Activated CD8-positive, alpha-beta memory T cell treated with anti-CD3 and anti-CD28 coated beads, Interleukin-2, amount 50 U/mL, for 48 hours (primary cell): ENCODE results near the gene WDR87.

Experiments
- DNase-seq: peaks from one replicate; pipeline ENCODE4 v3.0.0-alpha.2; 2020

Gene WDR87

DNA sequence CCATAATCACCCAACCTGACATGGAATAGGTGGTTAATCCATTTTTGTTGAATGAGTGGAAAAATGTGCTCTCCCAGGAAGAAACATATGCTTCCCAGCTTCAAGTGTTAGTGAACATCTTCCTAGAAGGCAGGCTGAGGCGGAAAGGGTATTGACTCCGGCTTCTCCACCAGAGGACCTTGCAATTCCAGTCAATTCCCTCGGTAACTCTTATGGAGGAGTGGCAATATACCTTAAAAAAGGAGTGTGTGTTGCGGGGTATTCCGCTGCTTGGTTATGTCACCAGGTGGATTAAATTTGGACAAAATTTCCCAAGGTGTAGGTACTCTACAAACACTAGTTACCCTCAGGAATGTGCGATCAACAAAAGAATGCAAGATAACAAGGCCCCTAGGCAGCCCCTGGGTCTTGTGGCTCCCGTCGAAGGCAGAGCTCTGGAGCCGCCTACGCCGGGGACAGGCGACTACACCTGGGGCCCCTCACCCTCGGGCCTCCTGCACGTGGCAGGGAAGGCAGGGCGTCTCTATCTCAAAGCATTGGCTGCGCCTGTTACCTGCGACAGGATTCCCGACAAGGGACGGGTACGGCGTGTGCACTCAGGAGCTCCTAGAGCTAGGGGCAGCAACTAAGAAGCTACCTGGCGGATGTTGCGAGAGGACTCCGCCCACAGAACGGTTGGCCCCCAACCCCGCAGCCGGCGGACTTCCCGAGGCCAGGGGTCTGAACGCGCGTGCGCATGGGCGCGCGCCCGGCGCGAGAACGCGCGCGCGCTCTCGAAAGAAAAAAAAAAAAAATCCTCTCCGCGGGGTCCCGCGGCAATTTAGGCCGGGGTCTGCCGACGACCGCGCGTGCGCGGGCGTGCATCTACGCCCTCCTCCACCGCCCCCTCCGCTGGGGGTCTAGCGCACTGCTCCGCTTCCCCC, at the start of gene WDR87:
Gene WDR87, minus strand, starts transcription at position 649 of the 923 bp plus-strand sequence. CDS start 8,355 bp downstream, outside the sequence.
- peak; percentile 64 for DNase-seq

- no peak for DNase-seq
Observed at GRCh38 chr19:37955986-37956385, 49.6 kb upstream of the WDR87 start.

DNA sequence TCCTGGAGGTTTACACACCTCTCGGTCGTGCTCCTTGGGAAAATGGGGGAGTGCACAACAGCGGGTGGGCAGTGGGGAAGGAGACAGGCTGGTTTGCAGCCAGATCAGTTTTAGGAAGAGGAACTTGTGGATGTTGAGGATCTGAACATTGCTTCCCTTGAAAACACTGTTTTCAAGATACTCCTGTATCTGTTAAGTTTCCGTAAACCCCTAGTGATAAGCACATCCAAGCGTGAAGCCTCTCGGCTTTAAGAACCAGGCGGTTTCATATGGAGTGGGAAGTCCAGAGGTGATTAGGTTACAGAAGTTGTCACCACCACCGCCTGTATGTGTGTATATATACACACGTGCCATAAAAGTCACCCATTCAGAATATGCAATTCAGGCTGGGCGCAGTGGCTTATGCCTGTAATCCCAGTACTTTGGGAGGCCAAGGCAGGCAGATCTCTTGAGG, 48.1 kb upstream of the WDR87 start:
- DNase-seq = no peak

DNA sequence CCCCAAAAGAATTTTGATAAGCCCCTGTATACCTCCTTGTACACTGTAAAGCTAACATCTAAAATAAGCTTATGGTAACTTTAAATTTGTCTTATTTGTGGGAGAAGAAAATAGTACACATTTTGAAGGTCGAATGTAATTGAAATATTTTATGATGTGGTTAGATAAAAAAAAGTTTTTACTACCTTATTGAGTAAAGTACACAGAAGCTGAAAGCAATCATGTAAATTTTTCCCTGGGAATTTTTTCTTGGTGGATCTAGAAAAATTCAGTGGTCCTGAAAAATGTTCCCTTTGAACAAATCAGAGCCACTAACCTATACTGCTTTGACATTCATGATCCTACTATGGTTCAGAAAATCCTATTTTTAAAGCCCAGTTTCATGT, 47.5 kb upstream of the WDR87 start:
- no peak for DNase-seq

GRCh38 chr19:37953171-37953917, 47.0 kb upstream of the WDR87 start:
- no peak for DNase-seq

DNA sequence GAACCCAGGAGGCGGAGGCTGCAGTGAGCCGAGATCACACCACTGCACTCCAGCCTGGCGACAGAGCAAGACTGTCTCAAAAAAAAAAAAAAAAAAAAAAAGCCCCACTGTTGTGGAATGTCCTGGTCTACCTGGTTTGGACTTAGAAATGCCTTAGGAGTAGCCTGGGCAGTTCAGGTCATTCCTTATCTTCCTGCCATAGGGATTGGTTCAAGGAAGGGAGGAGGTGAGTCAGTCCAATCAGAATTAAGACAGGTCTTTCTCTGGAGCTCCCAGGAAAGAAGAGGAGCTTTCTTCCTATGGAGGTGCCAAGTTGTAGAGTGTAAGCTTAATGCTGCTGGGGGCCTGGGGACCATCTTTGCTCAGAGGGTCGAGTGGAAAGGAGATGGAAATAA, 45.4 kb upstream of the WDR87 start:
- DNase-seq = no peak

- no peak for DNase-seq
Observed at GRCh38 chr19:37950471-37951175, 44.2 kb upstream of the WDR87 start.

DNA sequence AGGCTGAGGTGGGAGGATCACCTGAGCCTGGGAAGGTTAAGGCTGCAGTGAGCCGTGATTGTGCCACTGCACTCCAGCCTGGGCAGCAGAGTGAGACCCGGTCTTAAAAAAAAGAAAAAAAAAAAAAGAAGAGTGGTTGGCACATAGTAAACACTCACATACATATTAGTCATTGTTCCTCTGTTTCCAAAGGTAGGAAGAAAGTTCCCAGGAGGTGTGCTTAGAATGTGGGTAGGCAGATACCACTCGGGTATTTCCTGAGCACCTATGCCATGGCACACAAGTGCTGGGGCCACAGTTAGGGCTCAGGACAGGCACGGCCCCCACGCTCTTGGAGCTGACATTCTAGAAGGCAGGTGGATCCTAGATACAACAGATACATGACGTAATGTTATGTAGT, 42.0 kb upstream of the WDR87 start:
- DNase-seq = no peak

DNA sequence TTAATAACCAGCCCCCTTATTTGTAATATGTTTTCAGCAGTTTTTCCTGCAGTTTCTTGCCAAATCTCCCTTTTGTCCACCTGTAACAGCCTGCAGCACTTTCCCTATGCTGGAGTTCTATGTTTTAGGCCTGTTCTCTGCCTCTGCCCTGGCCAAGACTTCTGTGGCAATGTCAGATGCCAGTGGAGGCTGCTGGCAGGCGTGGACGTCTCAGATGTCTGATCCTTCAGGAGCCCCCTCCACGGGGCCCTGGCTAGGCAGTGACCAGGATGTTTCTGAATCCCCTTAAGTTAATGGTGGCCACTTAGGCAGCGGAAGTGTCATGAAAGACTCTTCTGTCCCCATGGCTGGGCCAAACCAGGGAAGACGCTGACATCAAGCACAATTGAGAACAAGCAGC, 41.4 kb upstream of the WDR87 start:
- DNase-seq = no peak

DNA sequence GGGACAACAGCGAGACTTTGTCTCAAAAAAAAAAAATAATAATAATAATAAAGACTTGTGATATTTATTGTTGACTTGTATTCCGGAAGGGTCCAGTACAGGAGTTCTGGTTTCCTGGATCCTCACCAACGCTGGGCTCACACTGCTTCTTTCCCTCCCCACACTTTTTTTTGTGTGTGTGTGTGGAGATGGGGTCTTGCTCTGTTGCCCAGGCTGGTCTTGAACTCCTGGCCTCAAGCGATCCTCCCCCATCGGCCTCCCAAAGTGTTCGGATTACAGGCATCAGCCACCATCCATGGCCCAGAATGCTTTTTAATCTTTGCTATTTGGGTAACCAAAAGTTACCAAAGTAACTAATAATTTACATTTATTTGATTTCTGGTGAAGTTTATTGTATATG, 39.7 kb upstream of the WDR87 start:
- no peak for DNase-seq

DNA sequence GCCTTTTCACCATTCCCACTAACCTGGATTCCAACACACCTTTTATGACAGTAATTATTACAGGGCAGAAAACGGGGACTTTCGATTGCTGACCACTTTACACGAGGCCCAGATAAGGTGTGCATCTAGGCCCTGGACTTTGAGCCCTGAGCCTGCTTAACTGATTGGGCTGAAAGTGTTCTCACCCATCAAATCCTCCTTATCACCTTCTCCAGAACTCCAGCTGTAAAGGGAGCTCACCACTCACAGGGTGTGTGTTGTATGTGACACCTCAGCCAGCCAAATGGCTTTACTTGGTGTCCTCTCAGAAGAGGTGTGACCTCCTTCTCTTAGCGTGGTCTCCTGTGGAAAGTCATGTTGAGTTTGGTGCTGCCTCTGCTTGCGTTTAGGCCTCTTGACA, 37.1 kb upstream of the WDR87 start:
- no peak for DNase-seq

DNA sequence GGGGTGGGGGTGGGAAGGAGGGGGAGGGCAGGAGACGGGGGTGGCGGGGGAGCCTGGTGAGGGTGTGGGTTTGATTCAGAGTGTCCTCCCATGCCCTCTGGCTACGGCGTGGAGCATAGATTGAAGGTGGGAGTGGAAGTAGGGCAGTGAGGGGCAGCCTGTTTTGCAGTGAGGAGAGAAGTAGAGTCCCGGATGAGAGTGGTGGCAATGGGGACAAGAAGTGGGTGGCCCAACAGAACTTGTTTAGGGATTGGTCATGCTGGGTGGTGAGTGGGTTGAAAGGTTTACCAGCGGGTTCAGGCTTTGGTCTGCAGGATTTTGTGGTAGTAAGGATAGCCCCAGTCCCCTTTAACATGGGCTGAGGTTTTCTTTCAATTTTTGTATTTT, 36.1 kb upstream of the WDR87 start:
- no peak for DNase-seq

GRCh38 chr19:37941782-37942515, 35.6 kb upstream of the WDR87 start:
- DNase-seq = no peak

DNA sequence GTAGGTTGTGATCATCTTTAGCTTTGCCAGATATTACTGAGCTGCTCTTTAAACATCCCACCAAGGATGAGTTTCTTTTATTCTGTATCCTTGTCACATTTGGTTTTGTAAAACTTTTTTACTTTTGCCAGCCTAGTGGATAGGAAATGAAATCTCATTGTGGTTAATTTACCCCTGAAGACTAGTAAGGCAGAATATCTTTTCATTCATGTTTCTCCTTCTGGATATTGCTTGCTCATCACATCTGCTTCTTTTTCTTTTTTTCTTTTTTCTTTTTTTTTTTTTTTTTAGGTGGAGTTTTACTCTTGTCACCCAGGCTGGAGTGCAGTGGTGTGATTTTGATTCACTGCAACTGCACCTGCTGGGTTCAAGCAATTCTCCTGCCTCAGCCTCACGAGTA, 32.0 kb upstream of the WDR87 start:
- DNase-seq = no peak

- no peak for DNase-seq
Observed at GRCh38 chr19:37936886-37937285, 30.5 kb upstream of the WDR87 start.

DNA sequence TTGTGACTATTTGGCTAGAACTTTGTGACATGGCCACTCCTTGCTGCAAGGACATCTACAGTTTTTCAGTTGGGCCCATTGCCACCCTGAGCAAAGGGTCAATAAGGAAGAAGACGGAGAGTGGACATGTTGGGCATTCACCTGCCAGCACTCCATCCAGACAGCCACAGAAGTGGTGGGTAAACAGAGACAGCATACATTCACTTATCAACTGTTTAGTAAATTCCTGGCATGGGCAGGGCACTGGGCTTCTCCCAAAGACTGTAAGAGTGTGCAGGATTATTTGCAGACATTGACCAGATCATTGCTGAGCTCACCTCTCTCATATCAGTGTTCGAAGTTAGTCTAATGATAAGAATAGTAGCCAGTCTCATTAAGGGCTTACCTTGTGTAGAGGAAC, 29.8 kb upstream of the WDR87 start:
- DNase-seq = no peak

DNA sequence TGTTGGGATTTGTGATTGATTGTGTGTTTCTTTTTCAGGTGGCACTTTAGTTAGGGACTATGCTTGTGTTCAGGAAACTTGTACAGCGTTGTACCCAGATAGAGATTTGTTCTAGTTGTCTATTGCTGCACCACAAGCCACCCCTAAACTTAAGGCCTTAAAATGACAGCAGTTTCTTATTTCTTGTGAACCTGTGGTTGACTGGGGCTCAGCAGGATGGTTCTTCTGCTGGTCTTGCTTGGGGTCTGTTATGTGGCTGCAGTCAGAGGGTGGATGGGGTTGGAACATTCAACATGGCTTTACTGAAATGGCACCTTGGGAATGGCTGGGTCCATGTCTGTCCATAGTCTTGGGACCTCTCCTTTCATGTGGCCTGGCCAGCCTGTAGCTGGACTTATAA, 28.9 kb upstream of the WDR87 start:
- DNase-seq = no peak

- no peak for DNase-seq
Observed at GRCh38 chr19:37933937-37934358, 27.6 kb upstream of the WDR87 start.

DNA sequence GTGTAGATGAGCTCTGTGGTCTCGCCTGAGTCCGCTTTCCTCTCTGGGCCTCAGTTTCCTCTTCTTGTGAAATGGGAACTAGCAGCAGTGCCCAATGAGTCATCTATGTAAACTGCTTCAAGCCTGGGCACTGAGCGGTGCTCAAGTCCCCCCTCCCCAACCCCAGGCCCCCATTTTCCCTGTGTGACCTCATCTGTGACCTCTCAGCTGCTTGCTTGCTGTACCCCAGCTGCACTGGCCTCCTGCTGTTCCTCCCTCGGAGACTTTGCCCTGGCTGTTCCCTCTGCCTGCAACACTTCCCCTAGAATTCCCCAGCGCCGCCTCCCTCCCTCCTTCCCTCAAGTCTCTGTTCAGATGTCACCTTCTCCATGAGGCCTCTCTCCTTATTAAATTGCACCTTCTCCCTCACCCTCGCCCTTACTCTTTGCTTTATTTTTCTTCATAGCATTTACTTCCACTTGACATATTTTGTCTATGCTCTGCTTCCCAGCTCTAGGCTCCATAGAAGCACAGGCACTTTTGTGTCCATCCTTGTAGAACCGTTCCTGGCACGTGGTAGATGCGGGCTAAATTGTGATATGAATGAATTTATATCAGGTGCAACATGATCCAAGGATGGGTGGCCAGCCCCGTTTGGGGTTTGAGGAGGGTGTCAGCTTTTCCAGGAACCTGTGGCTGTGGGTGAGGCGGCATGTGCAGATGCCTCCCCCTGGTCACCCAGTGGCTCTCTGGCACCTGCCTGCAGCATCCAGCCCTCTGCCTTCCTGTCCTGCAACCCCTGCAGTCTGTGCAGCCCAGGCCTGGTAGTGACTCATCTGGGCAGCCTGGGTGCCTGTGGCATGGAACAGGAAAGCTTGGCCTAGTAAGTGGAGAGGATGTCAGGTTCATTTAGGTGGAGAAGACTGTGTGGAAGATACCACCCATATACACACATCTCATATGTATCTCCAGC, 26.9 kb upstream of the WDR87 start:
- DNase-seq = no peak

DNA sequence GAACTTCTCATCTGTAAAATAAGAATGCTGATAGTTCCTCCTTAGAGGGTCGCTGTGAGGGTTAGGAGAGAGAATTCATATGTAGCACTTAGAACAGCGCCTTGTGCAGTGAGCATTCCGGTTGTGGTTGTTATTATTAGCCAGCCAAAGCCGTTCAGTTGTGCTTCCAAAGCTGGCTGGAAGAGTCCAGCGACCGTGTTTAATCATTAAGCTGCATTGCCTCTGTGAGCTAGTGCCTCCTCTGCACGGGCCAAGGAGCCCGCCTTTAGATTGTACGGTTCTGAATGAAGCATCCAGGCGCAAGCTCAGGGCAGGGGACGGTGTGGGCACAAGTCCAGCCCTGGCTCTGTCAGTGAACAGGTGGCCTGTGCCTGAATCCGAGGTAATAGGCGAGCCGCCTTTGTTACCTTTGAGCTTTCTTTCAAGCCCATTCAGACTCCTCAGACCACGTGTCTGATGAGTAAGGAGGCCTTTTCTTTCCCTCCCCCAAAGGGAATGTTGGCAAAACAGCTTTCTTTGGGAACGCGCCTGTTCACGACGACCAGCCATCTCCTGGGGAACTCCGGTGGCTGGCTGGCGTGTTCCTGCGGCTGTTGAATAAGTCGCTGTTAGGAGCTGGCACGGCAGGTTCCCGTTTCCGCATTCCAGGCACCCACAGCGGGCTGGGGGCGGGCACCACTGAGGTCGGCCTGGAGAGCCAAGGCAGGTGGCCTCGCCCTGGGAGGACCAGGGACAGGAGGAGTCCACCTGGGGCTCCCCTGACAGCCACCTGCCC, 25.7 kb upstream of the WDR87 start:
- no peak for DNase-seq

DNA sequence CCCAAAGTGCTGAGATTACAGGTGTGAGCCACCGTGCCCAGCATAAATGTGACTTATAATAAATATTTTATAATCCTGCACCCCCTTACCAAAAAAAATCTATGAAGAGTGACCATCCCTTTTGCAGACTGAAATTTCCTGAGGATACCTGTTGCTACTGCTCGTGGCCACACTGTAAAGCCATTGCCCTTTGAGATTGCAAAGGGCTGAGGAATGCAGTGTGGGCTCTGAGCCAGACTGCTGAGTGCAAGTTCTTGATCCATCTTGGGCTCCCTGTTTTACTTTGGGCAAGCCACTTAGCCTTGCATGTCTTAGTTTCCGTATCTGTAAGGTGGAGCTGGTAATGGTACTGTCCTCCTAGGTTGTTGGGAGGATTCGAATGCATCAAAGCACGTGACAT, 24.0 kb upstream of the WDR87 start:
- no peak for DNase-seq
